Sigmoid colon (tissue), 4 donors: ENCODE results near the gene CCDC138.
"Not testable (repeated sequence)": the region's sequence is repeated elsewhere in the genome, so short reads cannot be mapped to it uniquely, and the experiment has no call there.

Source experiments
- EP300 ChIP-seq, 4 donors: sonication (generic); formaldehyde crosslinking; IDR thresholded peaks; one replicate each; pipeline ENCODE4 v1.6.1; 2017; ENCODE audit warnings: antibody characterized with exemption in 4 of 4
- POLR2A ChIP-seq, 2 donors: fragments of 450-650 bp; IDR thresholded peaks; one replicate each; pipeline ENCODE4 v1.6.1; 2016; ENCODE audit warnings: antibody characterized with exemption in 2 of 2, mild to moderate bottlenecking in 2 of 2, moderate library complexity in 2 of 2
- POLR2AphosphoS5 ChIP-seq, 4 donors: sonication (generic); formaldehyde crosslinking; IDR thresholded peaks; one replicate each; pipeline ENCODE4 v1.6.1; 2017; ENCODE audit warnings: antibody characterized with exemption in 4 of 4
- TF ChIP-seq, protein P1 (sequence below), 4 experiments: fragments of 450-650 bp in 3 of 4; fragments of 200-600 bp in 1 of 4; IDR thresholded peaks; one replicate each; pipeline ENCODE4 v1.5.1; 2016 to 2019; ENCODE audit warnings: antibody characterized with exemption in 4 of 4, mild to moderate bottlenecking in 3 of 4, moderate library complexity in 2 of 4

DNA sequence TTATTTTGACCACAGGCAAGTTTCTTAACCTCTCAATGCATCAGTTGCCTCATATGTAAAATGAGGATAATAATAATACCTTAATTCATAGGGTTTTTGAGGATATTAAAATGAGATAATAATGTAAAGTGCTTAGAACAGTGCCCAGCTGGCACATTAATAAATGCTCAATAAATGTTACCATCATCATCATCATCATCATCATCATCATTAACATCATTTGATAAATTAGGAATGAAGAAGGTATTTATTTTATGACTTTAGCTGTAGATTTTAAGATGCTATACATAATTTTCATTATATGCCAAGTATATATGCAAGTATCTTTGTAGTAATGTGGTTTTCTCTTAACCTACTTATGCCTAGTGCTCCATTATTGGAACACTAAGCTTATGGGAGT, 24.0 kb upstream of the CCDC138 start:
- TF ChIP-seq, protein P1, sequence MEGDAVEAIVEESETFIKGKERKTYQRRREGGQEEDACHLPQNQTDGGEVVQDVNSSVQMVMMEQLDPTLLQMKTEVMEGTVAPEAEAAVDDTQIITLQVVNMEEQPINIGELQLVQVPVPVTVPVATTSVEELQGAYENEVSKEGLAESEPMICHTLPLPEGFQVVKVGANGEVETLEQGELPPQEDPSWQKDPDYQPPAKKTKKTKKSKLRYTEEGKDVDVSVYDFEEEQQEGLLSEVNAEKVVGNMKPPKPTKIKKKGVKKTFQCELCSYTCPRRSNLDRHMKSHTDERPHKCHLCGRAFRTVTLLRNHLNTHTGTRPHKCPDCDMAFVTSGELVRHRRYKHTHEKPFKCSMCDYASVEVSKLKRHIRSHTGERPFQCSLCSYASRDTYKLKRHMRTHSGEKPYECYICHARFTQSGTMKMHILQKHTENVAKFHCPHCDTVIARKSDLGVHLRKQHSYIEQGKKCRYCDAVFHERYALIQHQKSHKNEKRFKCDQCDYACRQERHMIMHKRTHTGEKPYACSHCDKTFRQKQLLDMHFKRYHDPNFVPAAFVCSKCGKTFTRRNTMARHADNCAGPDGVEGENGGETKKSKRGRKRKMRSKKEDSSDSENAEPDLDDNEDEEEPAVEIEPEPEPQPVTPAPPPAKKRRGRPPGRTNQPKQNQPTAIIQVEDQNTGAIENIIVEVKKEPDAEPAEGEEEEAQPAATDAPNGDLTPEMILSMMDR (IDR thresholded peaks at IDR 0.05): not testable (repeated sequence)
- TF ChIP-seq EP300, POLR2A, POLR2AphosphoS5 (IDR thresholded peaks at IDR 0.05): not testable (repeated sequence)
